T-helper 2 cell treated with Interferon-gamma antibody and Interleukin-4, amounts not matched to agents 5 μg/mL and 100 μg/mL, for 36 hours (primary cell): ENCODE results near the gene UBTD2.
A peak's percentile ranks its signal among the peaks of the same experiment; 100 is the strongest.
"Not testable (repeated sequence)": the region's sequence is repeated elsewhere in the genome, so short reads cannot be mapped to it uniquely, and the experiment has no call there.

Source experiments
- DNase-seq: peaks from one replicate; pipeline ENCODE4 v3.0.0; 2021; ENCODE audit warnings: low spot score
- H3K27ac Mint-ChIP-seq: one replicate; pipeline ENCODE4 v1.8.0; 2021; ENCODE audit warnings: mild to moderate bottlenecking, mixed read lengths
- H3K27me3 Mint-ChIP-seq: one replicate; pipeline ENCODE4 v1.8.0; 2021; ENCODE audit warnings: low read depth, mixed read lengths
- H3K36me3 Mint-ChIP-seq: one replicate; pipeline ENCODE4 v1.8.0; 2021; ENCODE audit warnings: low read depth, mixed read lengths
- H3K4me1 Mint-ChIP-seq: one replicate; pipeline ENCODE4 v1.8.0; 2021; ENCODE audit warnings: low read depth, mixed read lengths
- H3K4me3 Mint-ChIP-seq: one replicate; pipeline ENCODE4 v1.8.0; 2022; ENCODE audit warnings: mild to moderate bottlenecking, moderate library complexity, mixed read lengths
- H3K9me3 Mint-ChIP-seq: one replicate; pipeline ENCODE4 v1.8.0; 2021; ENCODE audit warnings: mixed read lengths

UBTD2 gene

DNA sequence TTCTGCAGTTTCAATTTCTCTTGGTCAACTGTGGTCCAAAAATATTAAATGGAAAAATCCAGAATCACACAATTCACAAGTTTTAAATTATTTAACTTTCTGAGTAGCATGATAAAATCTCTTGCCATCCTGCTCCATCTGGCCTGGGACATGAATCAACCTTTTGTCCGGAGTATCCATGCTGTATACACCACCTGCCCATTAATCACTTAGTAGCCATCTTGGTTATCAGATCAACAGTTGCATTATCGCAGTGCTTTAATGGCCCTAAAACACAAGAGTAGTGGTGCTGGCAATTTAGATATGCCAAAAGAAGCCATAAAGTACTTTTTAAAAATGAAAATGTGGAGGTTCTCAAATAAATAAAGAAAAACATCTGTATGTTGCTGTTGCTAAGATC is 64.3 kb downstream of the UBTD2 start:
- Mint-ChIP-seq H3K27ac (no peak overlapping the region), H3K36me3 (peaks cover 48% of the 10 kb centered on the region), H3K4me3 (no peak overlapping the region), H3K4me1 (peaks cover 12% of the 10 kb centered on the region), H3K27me3 (peaks cover 6% of the 10 kb centered on the region), H3K9me3 (peaks cover 20% of the 10 kb centered on the region)
- DNase-seq = no peak

DNA sequence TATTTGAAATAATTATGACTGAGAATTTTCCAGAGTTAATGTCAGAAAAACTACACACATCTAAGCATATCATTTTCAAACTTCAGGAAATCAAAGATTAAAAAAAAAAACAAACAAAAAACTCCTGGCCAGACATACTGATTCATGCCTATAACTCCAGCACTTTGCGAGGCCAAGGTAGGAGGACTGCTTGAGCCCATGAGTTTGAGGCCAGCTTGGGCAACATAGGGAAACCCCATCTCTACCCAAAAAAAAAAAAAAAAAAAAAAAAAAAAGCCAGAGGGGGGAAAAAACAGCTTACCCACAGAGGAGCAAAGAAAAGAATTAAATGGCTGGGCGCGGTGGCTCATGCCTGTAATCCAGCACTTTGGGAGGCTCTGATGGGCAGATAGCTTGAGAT is 67.2 kb downstream of the UBTD2 start:
- no peak overlapping the region for H3K4me3 Mint-ChIP-seq
- H3K27ac Mint-ChIP-seq = no peak overlapping the region
- no peaks in the 10 kb centered on the region for H3K27me3 Mint-ChIP-seq
- H3K4me1 Mint-ChIP-seq = no peaks in the 10 kb centered on the region
- peaks cover 16% of the 10 kb centered on the region for H3K9me3 Mint-ChIP-seq
- H3K36me3 Mint-ChIP-seq = peaks cover 40% of the 10 kb centered on the region
- DNase-seq = no peak

GRCh38 chr5:172213126-172213525 is 70.4 kb downstream of the UBTD2 start:
- Mint-ChIP-seq H3K27me3 (no peaks in the 10 kb centered on the region), H3K27ac (no peak overlapping the region), H3K36me3 (peaks cover 27% of the 10 kb centered on the region), H3K4me3 (no peak overlapping the region), H3K9me3 (peaks cover 3% of the 10 kb centered on the region), H3K4me1 (no peaks in the 10 kb centered on the region)
- no peak for DNase-seq

DNA sequence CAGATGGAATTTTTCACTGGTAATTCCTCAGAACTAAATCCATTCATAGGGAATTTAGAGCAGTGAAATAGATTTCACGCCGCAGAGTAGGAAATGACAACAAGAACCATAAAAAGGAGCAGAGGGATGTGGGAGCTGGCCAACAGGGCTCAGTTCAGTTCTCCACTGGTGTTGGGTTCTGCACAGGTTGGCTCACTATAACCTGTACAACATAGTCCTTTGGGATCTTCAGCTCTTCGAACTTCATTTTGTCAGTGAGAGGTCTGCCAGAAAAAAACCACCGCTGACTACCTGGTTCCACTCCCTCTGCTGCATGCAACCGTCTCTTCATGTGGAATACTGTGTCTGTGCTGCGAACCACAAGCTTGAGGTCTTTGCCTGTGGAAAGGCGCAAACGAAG is 71.9 kb downstream of the UBTD2 start:
- Mint-ChIP-seq H3K27ac (no peak overlapping the region), H3K9me3 (no peaks in the 10 kb centered on the region), H3K4me1 (peaks cover 8% of the 10 kb centered on the region), H3K4me3 (no peak overlapping the region), H3K36me3 (peaks cover 22% of the 10 kb centered on the region), H3K27me3 (peaks cover 3% of the 10 kb centered on the region)
- DNase-seq = no peak

- no peaks in the 10 kb centered on the region for H3K9me3 Mint-ChIP-seq
These were observed 73.8 kb downstream of the UBTD2 start for GRCh38 chr5:172209714-172210113.

DNA sequence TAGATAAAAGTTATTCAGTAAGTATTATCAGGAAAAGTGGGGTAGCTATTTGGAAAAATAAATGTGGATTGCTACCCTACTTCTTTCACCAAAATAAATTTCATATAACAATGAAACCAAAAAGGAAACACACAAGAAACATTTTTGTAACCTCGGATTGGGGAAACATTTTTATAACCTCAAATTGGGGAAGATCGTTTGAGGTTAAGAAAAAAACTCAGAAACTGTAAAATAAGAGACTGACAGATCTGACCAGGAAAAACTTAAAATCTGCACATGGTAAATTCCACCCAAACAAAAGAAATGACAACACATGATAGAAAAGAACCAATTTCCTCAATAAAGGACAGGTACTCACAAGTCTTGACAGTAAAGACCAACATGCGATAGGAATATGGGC is 76.1 kb downstream of the UBTD2 start:
- no peak for DNase-seq
- H3K36me3 Mint-ChIP-seq = peaks cover 16% of the 10 kb centered on the region
- H3K4me3 Mint-ChIP-seq = no peak overlapping the region
- H3K27ac Mint-ChIP-seq = no peak overlapping the region
- H3K4me1 Mint-ChIP-seq = peaks cover 8% of the 10 kb centered on the region
- peaks cover 3% of the 10 kb centered on the region for H3K27me3 Mint-ChIP-seq
- H3K9me3 Mint-ChIP-seq = no peaks in the 10 kb centered on the region

More at GRCh38 chr5:172209714-172210113, 73.8 kb downstream of the UBTD2 start:
- no peak for DNase-seq
- Mint-ChIP-seq H3K27me3 (peaks cover 3% of the 10 kb centered on the region), H3K36me3 (peaks cover 20% of the 10 kb centered on the region), H3K27ac (no peak overlapping the region), H3K4me3 (no peak overlapping the region), H3K4me1 (peaks cover 8% of the 10 kb centered on the region)

DNA sequence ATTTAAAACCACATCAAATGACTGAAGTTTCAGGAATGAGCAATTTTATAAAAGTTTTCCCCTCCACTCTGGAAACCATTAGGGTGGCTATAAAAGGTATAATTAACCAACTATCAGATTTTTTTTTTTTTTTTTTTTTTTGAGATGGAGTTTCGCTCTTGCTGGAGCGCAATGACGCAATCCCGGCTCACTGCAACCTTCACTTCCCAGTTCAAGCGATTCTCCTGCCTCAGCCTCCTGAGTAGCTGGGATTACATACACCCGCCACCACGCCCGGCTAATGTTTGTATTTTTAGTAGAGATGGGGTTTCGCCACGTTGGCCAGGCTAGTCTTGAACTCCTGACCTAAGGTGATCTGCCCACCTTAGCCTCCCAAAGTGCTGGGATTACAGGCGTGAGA is 77.6 kb downstream of the UBTD2 start:
- H3K4me1 Mint-ChIP-seq, H3K27ac Mint-ChIP-seq, H3K36me3 Mint-ChIP-seq, H3K27me3 Mint-ChIP-seq, H3K4me3 Mint-ChIP-seq, H3K9me3 Mint-ChIP-seq, DNase-seq: not testable (repeated sequence)

GRCh38 chr5:172200476-172200875 is 83.1 kb downstream of the UBTD2 start:
- Mint-ChIP-seq H3K4me3 (no peak overlapping the region), H3K9me3 (no peaks in the 10 kb centered on the region), H3K27me3 (peaks cover 23% of the 10 kb centered on the region), H3K27ac (no peak overlapping the region), H3K4me1 (no peaks in the 10 kb centered on the region), H3K36me3 (no peaks in the 10 kb centered on the region)
- no peak for DNase-seq

DNA sequence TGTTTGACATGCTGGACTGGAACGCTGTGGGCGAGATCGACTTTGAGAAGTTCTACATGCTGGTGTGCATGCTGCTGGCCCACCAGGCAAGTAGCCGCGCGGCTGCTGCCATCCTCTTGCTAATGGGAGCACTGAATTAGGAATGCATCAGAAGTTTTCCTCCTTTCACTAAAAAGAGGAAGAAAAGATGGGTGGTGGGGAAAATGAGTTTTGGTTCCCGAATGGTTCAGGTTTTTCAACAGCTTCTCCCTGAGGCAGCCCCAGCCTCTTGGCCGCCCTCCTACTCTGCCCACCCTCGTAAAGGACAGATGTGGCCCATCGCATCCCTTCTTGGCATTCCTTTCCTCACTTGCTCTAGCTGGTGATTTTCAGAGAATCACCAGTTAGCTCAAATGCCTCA is 84.1 kb downstream of the UBTD2 start:
- H3K9me3 Mint-ChIP-seq = no peaks in the 10 kb centered on the region
- H3K36me3 Mint-ChIP-seq = no peaks in the 10 kb centered on the region
- no peak for DNase-seq
- H3K27me3 Mint-ChIP-seq = peaks cover 23% of the 10 kb centered on the region
- H3K27ac Mint-ChIP-seq = no peak overlapping the region
- H3K4me3 Mint-ChIP-seq = no peak overlapping the region
- no peaks in the 10 kb centered on the region for H3K4me1 Mint-ChIP-seq

GRCh38 chr5:172197775-172198174 is 85.8 kb downstream of the UBTD2 start:
- H3K4me3 Mint-ChIP-seq, H3K9me3 Mint-ChIP-seq, H3K4me1 Mint-ChIP-seq, H3K36me3 Mint-ChIP-seq, DNase-seq, H3K27ac Mint-ChIP-seq: not testable (repeated sequence)
- H3K27me3 Mint-ChIP-seq = peaks cover 23% of the 10 kb centered on the region

GRCh38 chr5:172194985-172195774 is 88.4 kb downstream of the UBTD2 start:
- peaks cover 18% of the 10 kb centered on the region for H3K27me3 Mint-ChIP-seq
- no peak for DNase-seq
- H3K36me3 Mint-ChIP-seq = no peaks in the 10 kb centered on the region
- H3K4me3 Mint-ChIP-seq = no peak overlapping the region
- H3K4me1 Mint-ChIP-seq = no peaks in the 10 kb centered on the region
- no peaks in the 10 kb centered on the region for H3K9me3 Mint-ChIP-seq
- H3K27ac Mint-ChIP-seq = no peak overlapping the region

- Mint-ChIP-seq H3K9me3 (no peaks in the 10 kb centered on the region), H3K36me3 (no peaks in the 10 kb centered on the region), H3K4me3 (no peak within 1 kb of the TSS), H3K27ac (no peak within 1 kb of the TSS), H3K4me1 (peaks cover 4% of the 10 kb centered on the region), H3K27me3 (peaks cover 19% of the 10 kb centered on the region)
- no peak for DNase-seq
These were observed 89.7 kb downstream of the UBTD2 start, which contains the start of gene EFCAB9 for GRCh38 chr5:172193872-172194271. Gene EFCAB9 (plus strand): TSS chr5:172194172. CDS start chr5:172194173, 1 bp downstream.

GRCh38 chr5:172189693-172190296 is 93.8 kb downstream of the UBTD2 start:
- no peak for DNase-seq
- Mint-ChIP-seq H3K27me3 (peaks cover 6% of the 10 kb centered on the region), H3K27ac (no peak overlapping the region), H3K4me3 (no peak overlapping the region), H3K36me3 (peaks cover 27% of the 10 kb centered on the region), H3K9me3 (no peaks in the 10 kb centered on the region), H3K4me1 (peaks cover 12% of the 10 kb centered on the region)

- no peak overlapping the region for H3K27ac Mint-ChIP-seq
- H3K27me3 Mint-ChIP-seq = peaks cover 6% of the 10 kb centered on the region
- H3K9me3 Mint-ChIP-seq = no peaks in the 10 kb centered on the region
- H3K4me3 Mint-ChIP-seq = peak overlapping the region; percentile 84
- H3K4me1 Mint-ChIP-seq = peaks cover 16% of the 10 kb centered on the region
- no peak for DNase-seq
- H3K36me3 Mint-ChIP-seq = peaks cover 33% of the 10 kb centered on the region
These were observed 94.5 kb downstream of the UBTD2 start for GRCh38 chr5:172188893-172189692.
